GM12878 (cell line): ENCODE data around the gene ATXN1L. TPM values are rescaled to one million over a fixed set of nuclear protein-coding genes. Genes with fewer than 3 reads are reported as not detected.

Experiments
- BHLHE40 ChIP-seq, 2 experiments: fragments of 450-650 bp in 1 of 2; IDR thresholded peaks; 2 replicates each; pipeline ENCODE4 v1.6.1; 2011 to 2017; ENCODE audit warnings: low read depth in 2 of 2, borderline replicate concordance in 1 of 2, improper control_type of control experiment in 1 of 2, low read length in 1 of 2, mild to moderate bottlenecking in 1 of 2
- BRCA1 ChIP-seq: IDR thresholded peaks from 2 replicates; pipeline ENCODE4 v1.6.1; 2011; ENCODE audit warnings: low read depth, low read length, improper control_type of control experiment
- CHD4 ChIP-seq: fragments of 200-600 bp; sonication (generic); IDR thresholded peaks from 2 replicates; pipeline ENCODE4 v1.6.1; 2016; ENCODE audit warnings: mild to moderate bottlenecking
- DPF2 ChIP-seq: fragments of 450-650 bp; IDR thresholded peaks from 2 replicates; pipeline ENCODE4 v1.6.1; 2017; ENCODE audit warnings: mild to moderate bottlenecking
- FOS ChIP-seq: IDR thresholded peaks from 3 replicates; pipeline ENCODE4 v1.6.1; 2011; ENCODE audit warnings: borderline replicate concordance; ENCODE audit not compliant: insufficient read length; ENCODE audit errors: extremely low read depth
- JUND ChIP-seq: IDR thresholded peaks from 2 replicates; pipeline ENCODE4 v1.6.1; 2012; ENCODE audit warnings: low read depth, mild to moderate bottlenecking, low read length, improper control_type of control experiment, moderate library complexity
- KAT2A ChIP-seq: conservative IDR thresholded peaks from 2 replicates; pipeline ENCODE4 v1.6.1; 2011; ENCODE audit warnings: low read depth, low read length; ENCODE audit not compliant: control insufficient read depth
- NR2C2 ChIP-seq: IDR thresholded peaks from 2 replicates; pipeline ENCODE4 v1.6.1; 2011; ENCODE audit warnings: borderline replicate concordance, low read depth; ENCODE audit not compliant: control insufficient read depth, insufficient read length
- PAX8 ChIP-seq: fragments of 450-650 bp; IDR thresholded peaks from 2 replicates; pipeline ENCODE4 v1.6.1; 2017; ENCODE audit warnings: mild to moderate bottlenecking, moderate library complexity
- RB1 ChIP-seq: fragments of 450-650 bp; formaldehyde crosslinking; IDR thresholded peaks from 2 replicates; pipeline ENCODE4 v1.6.1; 2017; ENCODE audit warnings: mild to moderate bottlenecking, borderline replicate concordance
- STAT1 ChIP-seq: fragments of 450-650 bp; conservative IDR thresholded peaks from 2 replicates; pipeline ENCODE4 v1.6.1; 2014; ENCODE audit warnings: antibody characterized with exemption, mild to moderate bottlenecking
- YBX1 ChIP-seq: fragments of 450-650 bp; IDR thresholded peaks from 2 replicates; pipeline ENCODE4 v1.6.1; 2016; ENCODE audit warnings: antibody characterized with exemption
- ZBED1 ChIP-seq: IDR thresholded peaks from 2 replicates; pipeline ENCODE4 v1.6.1; 2016; ENCODE audit warnings: borderline replicate concordance
- ZNF274 ChIP-seq: IDR thresholded peaks from one replicate; pipeline ENCODE4 v1.8.0; 2011; ENCODE audit not compliant: insufficient read length, insufficient read depth
- polyA plus RNA-seq, 11 experiments: library from polyadenylated mRNA; depleted of rRNA in 4 of 11; unstranded in 6 of 11; stranded (reverse) in 5 of 11; fragments of >200 nt; fragmentation: Nextera tagmentation in 4 of 11; fragmentation: Illumina TruSeq in 1 of 11; extraction: Ambion mirVana in 4 of 11; extraction: Trizol in 1 of 11; gene quantifications; 1 replicate in 1 of 11; 2 replicates in 10 of 11; pipeline versions ENCODE4 v1.2.1 to v1.2.3, GENCODE V29; 2011 to 2016; ENCODE audit warnings: inconsistent platforms in 2 of 11, missing spikeins in 2 of 11, low read depth in 1 of 11
- total RNA-seq, 4 experiments: library from RNA; depleted of rRNA in 3 of 4; stranded (reverse); fragments of >200 nt in 3 of 4; fragmentation: Illumina TruSeq in 1 of 4; extraction: Trizol in 1 of 4; gene quantifications; 2 replicates each; pipeline versions ENCODE4 v1.2.1 to v1.2.3, GENCODE V29; 2013 to 2021
- TF ChIP-seq, protein P1 (sequence below): IDR thresholded peaks from 2 replicates; pipeline ENCODE4 v1.6.1; 2011; ENCODE audit warnings: low read depth, low read length, improper control_type of control experiment, borderline replicate concordance
- TF ChIP-seq, protein P2 (sequence below): IDR thresholded peaks from 2 replicates; pipeline ENCODE4 v1.6.1; 2011; ENCODE audit warnings: low read depth, mild to moderate bottlenecking, low read length, moderate library complexity, borderline replicate concordance; ENCODE audit errors: extremely low read depth
- TF ChIP-seq, protein P3 (sequence below): fragments of 450-650 bp; formaldehyde crosslinking; IDR thresholded peaks from 2 replicates; pipeline ENCODE4 v1.4.0; 2020; ENCODE audit warnings: mild to moderate bottlenecking, moderate library complexity
- TF ChIP-seq, protein P4 (sequence below): fragments of 450-650 bp; IDR thresholded peaks from 2 replicates; pipeline ENCODE4 v1.6.1; 2017; ENCODE audit warnings: antibody characterized with exemption, mild to moderate bottlenecking, moderate library complexity
- TF ChIP-seq, protein P5 (sequence below): fragments of 450-650 bp; IDR thresholded peaks from 2 replicates; pipeline ENCODE4 v1.6.1; 2014; ENCODE audit warnings: mild to moderate bottlenecking
- TF ChIP-seq, protein P6 (sequence below): IDR thresholded peaks from 2 replicates; pipeline ENCODE4 v1.6.1; 2011; ENCODE audit warnings: mild to moderate bottlenecking, low read depth, low read length, moderate library complexity; ENCODE audit not compliant: insufficient replicate concordance

The ATXN1L gene
- total and polyA plus RNA-seq, 10 of the 15 experiments (the other 5 are each of a cell fraction or from before 2014, with no cell fraction given), result 1.8 to 14.6 (median 9.2) TPM

DNA sequence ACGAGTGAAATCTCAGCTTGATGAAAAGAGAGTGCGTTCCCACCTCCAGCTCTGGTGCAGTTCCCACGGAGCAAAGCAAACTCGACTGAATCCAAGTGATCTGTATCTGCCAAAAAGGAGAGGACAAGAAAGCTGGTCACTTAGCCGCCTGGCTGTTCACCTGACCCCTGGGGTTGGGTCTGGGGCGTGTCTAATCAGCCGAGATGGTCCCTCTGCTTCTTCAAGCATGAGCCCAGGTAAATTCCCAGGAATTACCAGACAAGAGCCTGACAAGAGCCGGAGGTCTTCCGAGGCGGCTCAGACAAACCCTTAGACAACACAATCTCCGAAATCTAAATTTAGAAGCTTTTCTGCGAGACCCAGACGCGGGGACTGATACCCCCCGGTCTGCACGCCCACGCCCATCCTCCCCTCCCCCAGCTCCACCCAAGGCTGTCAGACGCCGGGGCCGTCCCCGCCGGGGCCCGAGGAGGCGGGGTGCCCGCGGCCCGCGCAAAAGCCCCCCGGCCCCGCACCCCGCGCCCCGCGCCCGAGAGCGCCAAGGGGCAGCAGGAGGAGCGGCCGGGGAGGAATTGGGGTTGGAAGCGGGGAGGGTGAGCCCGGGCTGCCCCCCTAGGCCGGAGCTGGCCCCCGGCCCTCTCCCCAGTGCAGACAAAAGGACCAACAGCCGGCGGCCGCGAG, 37.5 kb downstream of the ATXN1L start (continued):
- TF ChIP-seq, protein P1, sequence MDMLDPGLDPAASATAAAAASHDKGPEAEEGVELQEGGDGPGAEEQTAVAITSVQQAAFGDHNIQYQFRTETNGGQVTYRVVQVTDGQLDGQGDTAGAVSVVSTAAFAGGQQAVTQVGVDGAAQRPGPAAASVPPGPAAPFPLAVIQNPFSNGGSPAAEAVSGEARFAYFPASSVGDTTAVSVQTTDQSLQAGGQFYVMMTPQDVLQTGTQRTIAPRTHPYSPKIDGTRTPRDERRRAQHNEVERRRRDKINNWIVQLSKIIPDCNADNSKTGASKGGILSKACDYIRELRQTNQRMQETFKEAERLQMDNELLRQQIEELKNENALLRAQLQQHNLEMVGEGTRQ, result no peak
- TF ChIP-seq ZNF274, result no peak
- TF ChIP-seq JUND, result no peak
- TF ChIP-seq PAX8, result no peak
- TF ChIP-seq RB1, result no peak
- TF ChIP-seq, protein P2, sequence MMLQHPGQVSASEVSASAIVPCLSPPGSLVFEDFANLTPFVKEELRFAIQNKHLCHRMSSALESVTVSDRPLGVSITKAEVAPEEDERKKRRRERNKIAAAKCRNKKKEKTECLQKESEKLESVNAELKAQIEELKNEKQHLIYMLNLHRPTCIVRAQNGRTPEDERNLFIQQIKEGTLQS, result no peak
- TF ChIP-seq BHLHE40 (IDR thresholded peaks at IDR 0.05; ENCODE audit: borderline replicate concordance in 1 of 2, low read depth in 2 of 2, low read length in 1 of 2), result 0 out of 4 replicates have a peak, but pooled peaks of 1 of the 2 experiments have one; percentile 17
- TF ChIP-seq NR2C2, result no peak
- TF ChIP-seq, protein P3, sequence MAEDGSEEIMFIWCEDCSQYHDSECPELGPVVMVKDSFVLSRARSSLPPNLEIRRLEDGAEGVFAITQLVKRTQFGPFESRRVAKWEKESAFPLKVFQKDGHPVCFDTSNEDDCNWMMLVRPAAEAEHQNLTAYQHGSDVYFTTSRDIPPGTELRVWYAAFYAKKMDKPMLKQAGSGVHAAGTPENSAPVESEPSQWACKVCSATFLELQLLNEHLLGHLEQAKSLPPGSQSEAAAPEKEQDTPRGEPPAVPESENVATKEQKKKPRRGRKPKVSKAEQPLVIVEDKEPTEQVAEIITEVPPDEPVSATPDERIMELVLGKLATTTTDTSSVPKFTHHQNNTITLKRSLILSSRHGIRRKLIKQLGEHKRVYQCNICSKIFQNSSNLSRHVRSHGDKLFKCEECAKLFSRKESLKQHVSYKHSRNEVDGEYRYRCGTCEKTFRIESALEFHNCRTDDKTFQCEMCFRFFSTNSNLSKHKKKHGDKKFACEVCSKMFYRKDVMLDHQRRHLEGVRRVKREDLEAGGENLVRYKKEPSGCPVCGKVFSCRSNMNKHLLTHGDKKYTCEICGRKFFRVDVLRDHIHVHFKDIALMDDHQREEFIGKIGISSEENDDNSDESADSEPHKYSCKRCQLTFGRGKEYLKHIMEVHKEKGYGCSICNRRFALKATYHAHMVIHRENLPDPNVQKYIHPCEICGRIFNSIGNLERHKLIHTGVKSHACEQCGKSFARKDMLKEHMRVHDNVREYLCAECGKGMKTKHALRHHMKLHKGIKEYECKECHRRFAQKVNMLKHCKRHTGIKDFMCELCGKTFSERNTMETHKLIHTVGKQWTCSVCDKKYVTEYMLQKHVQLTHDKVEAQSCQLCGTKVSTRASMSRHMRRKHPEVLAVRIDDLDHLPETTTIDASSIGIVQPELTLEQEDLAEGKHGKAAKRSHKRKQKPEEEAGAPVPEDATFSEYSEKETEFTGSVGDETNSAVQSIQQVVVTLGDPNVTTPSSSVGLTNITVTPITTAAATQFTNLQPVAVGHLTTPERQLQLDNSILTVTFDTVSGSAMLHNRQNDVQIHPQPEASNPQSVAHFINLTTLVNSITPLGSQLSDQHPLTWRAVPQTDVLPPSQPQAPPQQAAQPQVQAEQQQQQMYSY (CRISPR knock-in tag), result no peak
- TF ChIP-seq, protein P4, sequence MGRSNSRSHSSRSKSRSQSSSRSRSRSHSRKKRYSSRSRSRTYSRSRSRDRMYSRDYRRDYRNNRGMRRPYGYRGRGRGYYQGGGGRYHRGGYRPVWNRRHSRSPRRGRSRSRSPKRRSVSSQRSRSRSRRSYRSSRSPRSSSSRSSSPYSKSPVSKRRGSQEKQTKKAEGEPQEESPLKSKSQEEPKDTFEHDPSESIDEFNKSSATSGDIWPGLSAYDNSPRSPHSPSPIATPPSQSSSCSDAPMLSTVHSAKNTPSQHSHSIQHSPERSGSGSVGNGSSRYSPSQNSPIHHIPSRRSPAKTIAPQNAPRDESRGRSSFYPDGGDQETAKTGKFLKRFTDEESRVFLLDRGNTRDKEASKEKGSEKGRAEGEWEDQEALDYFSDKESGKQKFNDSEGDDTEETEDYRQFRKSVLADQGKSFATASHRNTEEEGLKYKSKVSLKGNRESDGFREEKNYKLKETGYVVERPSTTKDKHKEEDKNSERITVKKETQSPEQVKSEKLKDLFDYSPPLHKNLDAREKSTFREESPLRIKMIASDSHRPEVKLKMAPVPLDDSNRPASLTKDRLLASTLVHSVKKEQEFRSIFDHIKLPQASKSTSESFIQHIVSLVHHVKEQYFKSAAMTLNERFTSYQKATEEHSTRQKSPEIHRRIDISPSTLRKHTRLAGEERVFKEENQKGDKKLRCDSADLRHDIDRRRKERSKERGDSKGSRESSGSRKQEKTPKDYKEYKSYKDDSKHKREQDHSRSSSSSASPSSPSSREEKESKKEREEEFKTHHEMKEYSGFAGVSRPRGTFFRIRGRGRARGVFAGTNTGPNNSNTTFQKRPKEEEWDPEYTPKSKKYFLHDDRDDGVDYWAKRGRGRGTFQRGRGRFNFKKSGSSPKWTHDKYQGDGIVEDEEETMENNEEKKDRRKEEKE, result no peak
- TF ChIP-seq CHD4, result no peak
- TF ChIP-seq ZBED1, result no peak
- TF ChIP-seq, protein P5, sequence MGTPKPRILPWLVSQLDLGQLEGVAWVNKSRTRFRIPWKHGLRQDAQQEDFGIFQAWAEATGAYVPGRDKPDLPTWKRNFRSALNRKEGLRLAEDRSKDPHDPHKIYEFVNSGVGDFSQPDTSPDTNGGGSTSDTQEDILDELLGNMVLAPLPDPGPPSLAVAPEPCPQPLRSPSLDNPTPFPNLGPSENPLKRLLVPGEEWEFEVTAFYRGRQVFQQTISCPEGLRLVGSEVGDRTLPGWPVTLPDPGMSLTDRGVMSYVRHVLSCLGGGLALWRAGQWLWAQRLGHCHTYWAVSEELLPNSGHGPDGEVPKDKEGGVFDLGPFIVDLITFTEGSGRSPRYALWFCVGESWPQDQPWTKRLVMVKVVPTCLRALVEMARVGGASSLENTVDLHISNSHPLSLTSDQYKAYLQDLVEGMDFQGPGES, result no peak
- TF ChIP-seq KAT2A, result no peak
- TF ChIP-seq STAT1, result no peak
- TF ChIP-seq YBX1, result no peak
- TF ChIP-seq, protein P6, sequence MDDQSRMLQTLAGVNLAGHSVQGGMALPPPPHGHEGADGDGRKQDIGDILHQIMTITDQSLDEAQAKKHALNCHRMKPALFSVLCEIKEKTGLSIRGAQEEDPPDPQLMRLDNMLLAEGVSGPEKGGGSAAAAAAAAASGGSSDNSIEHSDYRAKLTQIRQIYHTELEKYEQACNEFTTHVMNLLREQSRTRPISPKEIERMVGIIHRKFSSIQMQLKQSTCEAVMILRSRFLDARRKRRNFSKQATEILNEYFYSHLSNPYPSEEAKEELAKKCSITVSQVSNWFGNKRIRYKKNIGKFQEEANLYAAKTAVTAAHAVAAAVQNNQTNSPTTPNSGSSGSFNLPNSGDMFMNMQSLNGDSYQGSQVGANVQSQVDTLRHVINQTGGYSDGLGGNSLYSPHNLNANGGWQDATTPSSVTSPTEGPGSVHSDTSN, result no peak
- no peak for TF ChIP-seq BRCA1
- 0 out of 2 replicates have a peak, but pooled peaks have one; percentile 4 for TF ChIP-seq DPF2
- no peak for TF ChIP-seq FOS
